OCI-LY7 (cell line): ENCODE measurements around the gene FIGLA. TPM values are rescaled to one million over a fixed set of nuclear protein-coding genes. Genes with fewer than 3 reads are reported as not detected.

Experiments used
- BruUV-seq: library from RNA; stranded (reverse); fragments of 400-500 nt; replicated peaks from 2 replicates; lab custom pipeline; 2021; lab: Mats Ljungman, UMichigan
- CTCF ChIA-PET: fragments of 300-600 bp; sonication (Branson Sonifier 250); formaldehyde crosslinking; loops from one replicate; lab custom pipeline; 2022; ENCODE audit warnings: antibody characterized with exemption; ENCODE audit not compliant: unreplicated experiment; lab: Charles Lee
- POLR2A ChIA-PET: fragments of 300-600 bp; sonication (Branson Sonifier 250); formaldehyde crosslinking; loops from one replicate; lab custom pipeline; 2022; ENCODE audit warnings: antibody characterized with exemption; lab: Charles Lee
- DNase-seq: peaks from one replicate; pipeline ENCODE4 v3.0.0-alpha.2; 2015; ENCODE audit warnings: low spot score
- H2AFZ ChIP-seq: fragments of 200-600 bp; sonication (generic), shearing (Covaris generic); 2 replicates; pipeline ENCODE4 v1.6.1; 2014; ENCODE audit warnings: mild to moderate bottlenecking, antibody characterized with exemption, low read length, moderate library complexity
- H3K27ac ChIP-seq: fragments of 200-600 bp; sonication (generic); 2 replicates; pipeline ENCODE4 v1.5.1; 2014; ENCODE audit warnings: mixed run types, low read depth, mild to moderate bottlenecking, moderate library complexity, low read length, inconsistent platforms; ENCODE audit not compliant: poor library complexity, severe bottlenecking
- H3K36me3 ChIP-seq: fragments of 200-600 bp; sonication (generic); 2 replicates; pipeline ENCODE4 v1.6.1; 2014; ENCODE audit warnings: mild to moderate bottlenecking, antibody characterized with exemption, low read length, moderate library complexity, mixed read lengths; ENCODE audit not compliant: insufficient read depth
- H3K4me1 ChIP-seq: fragments of 200-600 bp; sonication (generic); 2 replicates; pipeline ENCODE4 v1.5.1; 2014; ENCODE audit warnings: mild to moderate bottlenecking, low read length; ENCODE audit not compliant: insufficient read depth, poor library complexity, severe bottlenecking
- H3K4me2 ChIP-seq: fragments of 200-600 bp; sonication (generic); 2 replicates; pipeline ENCODE4 v1.6.1; 2014; ENCODE audit warnings: mild to moderate bottlenecking, low read length
- H3K4me3 ChIP-seq: fragments of 200-600 bp; sonication (generic); 2 replicates; pipeline ENCODE4 v1.5.1; 2014; ENCODE audit warnings: mild to moderate bottlenecking, low read depth, low read length; ENCODE audit not compliant: poor library complexity, severe bottlenecking
- H3K79me2 ChIP-seq: fragments of 200-600 bp; sonication (generic); 2 replicates; pipeline ENCODE4 v1.6.1; 2016; ENCODE audit warnings: low read depth, mild to moderate bottlenecking, low read length, moderate library complexity, mixed read lengths; ENCODE audit not compliant: insufficient read depth
- H3K9me2 ChIP-seq: fragments of 200-600 bp; sonication (generic); 2 replicates; pipeline ENCODE4 v1.6.1; 2016; ENCODE audit warnings: mild to moderate bottlenecking, low read length, mixed read lengths; ENCODE audit not compliant: insufficient read depth
- H3K9me3 ChIP-seq: fragments of 200-600 bp; sonication (generic); 2 replicates; pipeline ENCODE4 v1.6.1; 2014; ENCODE audit warnings: mild to moderate bottlenecking, mixed run types, low read length, mixed read lengths
- H4K20me1 ChIP-seq: fragments of 200-600 bp; sonication (generic); 2 replicates; pipeline ENCODE4 v1.6.1; 2014; ENCODE audit warnings: mild to moderate bottlenecking, antibody characterized with exemption, low read length, moderate library complexity, mixed read lengths; ENCODE audit not compliant: insufficient read depth
- EZH2phosphoT487 ChIP-seq: fragments of 200-600 bp; sonication (generic); IDR thresholded peaks from 2 replicates; pipeline ENCODE4 v1.6.1; 2018; ENCODE audit warnings: low read depth, borderline replicate concordance, mild to moderate bottlenecking, mixed run types, antibody characterized with exemption, low read length, moderate library complexity, mixed read lengths
- intact Hi-C: fragments of 100-400 bp; cut with micrococcal nuclease; formaldehyde crosslinking; loops from one replicate; pipeline ENCODE4 v1.10.0; 2022; ENCODE audit not compliant: unreplicated experiment
- total RNA-seq, 2 experiments: library from RNA; depleted of rRNA in 1 of 2; stranded (reverse); fragments of >200 nt in 1 of 2; shearing (Covaris generic) in 1 of 2; gene quantifications; 2 replicates each; pipeline ENCODE4 v1.2.3, GENCODE V29; 2014 to 2022
- TF ChIP-seq, protein P1 (sequence below): fragments of 200-600 bp; sonication (generic); conservative IDR thresholded peaks from 2 replicates; pipeline ENCODE4 v1.5.1; 2014; ENCODE audit warnings: mild to moderate bottlenecking, antibody characterized with exemption, low read length, moderate library complexity, mixed read lengths

The FIGLA gene
- total RNA-seq, 2 experiments from 2014 or later: not detected

DNA sequence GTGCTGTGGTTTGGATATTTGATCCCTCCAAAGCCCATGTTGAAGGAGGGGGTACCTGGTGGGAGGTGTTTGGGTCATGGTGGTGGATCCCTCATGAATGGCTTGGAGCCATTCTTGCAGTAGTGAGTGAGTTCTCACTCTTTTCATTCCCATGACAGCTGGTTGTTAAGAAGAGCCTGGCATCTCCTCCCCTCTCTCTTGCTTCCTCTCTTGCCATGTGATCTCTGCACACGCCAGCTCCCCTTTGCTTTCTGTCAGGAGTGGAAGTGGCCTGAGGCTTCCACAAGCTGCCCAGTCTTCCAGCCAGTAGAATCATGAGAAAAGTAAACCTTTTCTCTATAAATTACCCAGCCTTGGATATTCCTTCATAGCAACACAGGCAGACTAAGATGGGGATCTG lies 31.0 kb downstream of the FIGLA start:
- DNase-seq: no peak
- intact Hi-C loops: no loop called here
- Histone ChIP-seq H3K9me2 (no peaks in the 10 kb centered on the region), H2AFZ (no peak overlapping the region), H3K4me2 (no peak overlapping the region), H3K79me2 (no peaks in the 10 kb centered on the region), H3K4me3 (no peak overlapping the region), H3K27ac (no peak overlapping the region), H3K36me3 (no peaks in the 10 kb centered on the region), H3K9me3 (no peaks in the 10 kb centered on the region), H4K20me1 (no peaks in the 10 kb centered on the region), H3K4me1 (no peaks in the 10 kb centered on the region)
- no TSS peak for BruUV-seq
- ChIA-PET CTCF (no interaction called here), POLR2A (no interaction called here)
- TF ChIP-seq EZH2phosphoT487: no peak
- TF ChIP-seq, protein P1, sequence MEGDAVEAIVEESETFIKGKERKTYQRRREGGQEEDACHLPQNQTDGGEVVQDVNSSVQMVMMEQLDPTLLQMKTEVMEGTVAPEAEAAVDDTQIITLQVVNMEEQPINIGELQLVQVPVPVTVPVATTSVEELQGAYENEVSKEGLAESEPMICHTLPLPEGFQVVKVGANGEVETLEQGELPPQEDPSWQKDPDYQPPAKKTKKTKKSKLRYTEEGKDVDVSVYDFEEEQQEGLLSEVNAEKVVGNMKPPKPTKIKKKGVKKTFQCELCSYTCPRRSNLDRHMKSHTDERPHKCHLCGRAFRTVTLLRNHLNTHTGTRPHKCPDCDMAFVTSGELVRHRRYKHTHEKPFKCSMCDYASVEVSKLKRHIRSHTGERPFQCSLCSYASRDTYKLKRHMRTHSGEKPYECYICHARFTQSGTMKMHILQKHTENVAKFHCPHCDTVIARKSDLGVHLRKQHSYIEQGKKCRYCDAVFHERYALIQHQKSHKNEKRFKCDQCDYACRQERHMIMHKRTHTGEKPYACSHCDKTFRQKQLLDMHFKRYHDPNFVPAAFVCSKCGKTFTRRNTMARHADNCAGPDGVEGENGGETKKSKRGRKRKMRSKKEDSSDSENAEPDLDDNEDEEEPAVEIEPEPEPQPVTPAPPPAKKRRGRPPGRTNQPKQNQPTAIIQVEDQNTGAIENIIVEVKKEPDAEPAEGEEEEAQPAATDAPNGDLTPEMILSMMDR: no peak

DNA sequence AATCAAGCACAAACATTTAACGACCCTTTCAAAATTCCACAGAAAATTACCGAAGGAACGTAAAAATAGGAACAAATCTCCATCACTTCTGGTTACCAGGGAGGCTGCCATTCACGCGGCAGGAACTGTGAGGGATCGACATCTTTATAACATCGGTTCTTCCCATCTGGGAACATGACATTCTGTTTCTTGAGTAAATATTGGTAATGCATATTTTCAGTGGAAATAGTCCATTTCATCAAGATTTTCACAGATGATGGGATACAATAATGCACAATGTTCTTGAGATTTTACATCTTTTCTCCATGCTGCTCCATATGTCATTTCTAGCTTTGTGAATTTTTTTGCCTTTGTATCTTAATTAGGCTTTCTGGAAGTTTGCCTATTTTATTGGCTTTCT lies 32.5 kb downstream of the FIGLA start:
- BruUV-seq: no TSS peak
- no peak overlapping the region for H2AFZ ChIP-seq
- ChIA-PET CTCF (no interaction called here), POLR2A (no interaction called here)
- no peaks in the 10 kb centered on the region for H3K9me2 ChIP-seq
- no peaks in the 10 kb centered on the region for H3K4me1 ChIP-seq
- no peaks in the 10 kb centered on the region for H3K9me3 ChIP-seq
- H4K20me1 ChIP-seq: no peaks in the 10 kb centered on the region
- TF ChIP-seq, protein P1: no peak
- TF ChIP-seq EZH2phosphoT487: no peak
- DNase-seq: no peak
- no peak overlapping the region for H3K4me2 ChIP-seq
- no peaks in the 10 kb centered on the region for H3K79me2 ChIP-seq
- no peaks in the 10 kb centered on the region for H3K36me3 ChIP-seq
- no peak overlapping the region for H3K27ac ChIP-seq
- intact Hi-C loops: no loop called here
- H3K4me3 ChIP-seq: no peak overlapping the region

DNA sequence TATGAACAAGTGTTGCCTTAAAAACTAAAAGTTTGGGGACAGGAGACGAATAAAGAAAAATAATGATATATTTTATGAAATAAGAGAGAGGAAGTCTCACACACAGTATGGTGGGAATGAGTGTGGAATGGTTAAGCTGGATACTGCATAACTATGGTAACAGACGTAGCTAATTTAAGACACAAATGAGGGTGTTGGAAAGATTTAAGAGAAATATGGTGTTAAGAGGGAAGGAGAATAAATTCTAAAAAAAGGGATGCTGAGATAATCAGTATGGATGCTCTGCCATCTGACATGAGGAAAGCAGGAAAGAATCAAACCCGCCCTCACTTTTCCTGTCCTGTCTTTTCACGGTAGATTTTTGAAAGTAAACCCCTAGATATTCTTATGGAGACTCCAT lies 33.1 kb downstream of the FIGLA start:
- H3K4me1 ChIP-seq: no peaks in the 10 kb centered on the region
- CTCF ChIA-PET: no interaction called here
- no peaks in the 10 kb centered on the region for H3K79me2 ChIP-seq
- no peak for DNase-seq
- no peak overlapping the region for H3K4me3 ChIP-seq
- H3K9me2 ChIP-seq: no peaks in the 10 kb centered on the region
- no TSS peak for BruUV-seq
- no peak overlapping the region for H3K4me2 ChIP-seq
- POLR2A ChIA-PET: no interaction called here
- H4K20me1 ChIP-seq: no peaks in the 10 kb centered on the region
- H3K36me3 ChIP-seq: no peaks in the 10 kb centered on the region
- no peak for TF ChIP-seq EZH2phosphoT487
- TF ChIP-seq, protein P1: no peak
- H3K9me3 ChIP-seq: no peaks in the 10 kb centered on the region
- intact Hi-C loops: no loop called here
- H2AFZ ChIP-seq: no peak overlapping the region
- no peak overlapping the region for H3K27ac ChIP-seq
